ENCODE results near the gene VEZT.

GRCh38 chr12:95169368-95169767, 48.2 kb upstream of the VEZT start:
- TF ChIP-seq EP300 (IDR thresholded peaks at IDR 0.05) (no peak), POLR2A (IDR thresholded peaks at IDR 0.05) (no peak), CTCF (IDR thresholded peaks at IDR 0.05) (no peak)

Data from tibial nerve (tissue), 4 donors.